Eye (tissue), 1 donor: ENCODE results near the gene PCDHA5.
"Not testable (repeated sequence)": the region's sequence is repeated elsewhere in the genome, so short reads cannot be mapped to it uniquely, and the experiment has no call there.

ENCODE experiments used
- DNase-seq: peaks from one replicate; pipeline ENCODE4 v3.0.0-alpha.2; 2015

Gene PCDHA5

DNA sequence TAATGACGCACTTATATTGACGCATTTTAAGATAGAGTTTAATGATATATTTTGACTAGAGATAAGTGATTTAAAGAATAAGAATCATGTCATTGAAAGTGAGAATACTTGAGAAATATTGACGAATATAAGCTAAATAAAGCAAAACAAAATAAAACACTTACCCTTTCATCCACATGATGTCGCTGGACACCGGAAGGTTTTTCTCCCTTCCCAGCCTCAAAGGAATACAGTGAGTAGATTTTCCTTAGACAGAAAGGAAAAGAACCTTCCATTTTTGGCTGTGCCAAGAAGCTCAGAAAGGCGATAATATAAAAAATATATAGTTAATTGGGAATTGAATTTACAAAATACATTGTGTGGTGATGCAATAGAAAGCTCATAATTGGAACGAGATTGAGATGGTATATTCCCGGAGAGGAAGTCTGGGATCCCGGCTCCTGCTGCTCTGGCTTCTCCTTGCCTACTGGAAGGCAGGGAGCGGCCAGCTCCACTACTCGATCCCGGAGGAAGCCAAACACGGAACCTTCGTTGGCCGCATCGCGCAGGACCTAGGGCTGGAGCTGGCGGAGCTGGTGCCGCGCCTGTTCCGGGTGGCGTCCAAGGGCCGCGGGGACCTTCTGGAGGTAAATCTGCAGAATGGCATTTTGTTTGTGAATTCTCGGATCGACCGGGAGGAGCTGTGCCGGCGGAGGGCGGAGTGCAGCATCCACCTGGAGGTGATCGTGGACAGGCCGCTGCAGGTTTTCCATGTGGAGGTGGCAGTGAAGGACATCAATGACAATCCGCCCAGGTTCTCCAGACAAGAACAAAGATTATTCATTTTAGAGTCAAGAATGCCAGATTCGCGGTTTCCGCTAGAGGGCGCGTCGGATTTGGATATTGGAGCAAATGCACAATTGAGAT, at the start of gene PCDHA5:
TSS of gene PCDHA5 (plus strand) at position 239 of the 906 bp plus-strand sequence.
- DNase-seq = peak; percentile 19

DNA sequence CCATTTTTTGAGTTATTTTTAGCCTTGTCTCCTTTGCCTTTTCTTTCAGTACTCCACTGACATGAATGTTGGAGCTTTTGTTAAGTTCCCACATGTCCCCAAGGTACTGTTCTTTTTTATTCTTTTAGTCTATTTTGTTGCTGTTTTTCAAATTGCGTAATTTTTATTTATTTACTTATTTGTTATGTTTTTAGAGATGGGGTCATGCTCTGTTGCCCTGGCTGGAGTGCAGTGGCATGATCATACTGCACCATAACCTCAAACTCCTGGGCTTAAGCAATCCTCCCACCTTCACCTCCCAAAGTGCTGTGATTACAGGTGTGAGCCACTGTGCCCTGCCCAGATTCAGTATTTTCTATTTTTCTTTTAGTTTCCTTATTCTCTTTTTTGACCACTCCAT, 40.9 kb upstream of the PCDHA5 start:
- no peak for DNase-seq

DNA sequence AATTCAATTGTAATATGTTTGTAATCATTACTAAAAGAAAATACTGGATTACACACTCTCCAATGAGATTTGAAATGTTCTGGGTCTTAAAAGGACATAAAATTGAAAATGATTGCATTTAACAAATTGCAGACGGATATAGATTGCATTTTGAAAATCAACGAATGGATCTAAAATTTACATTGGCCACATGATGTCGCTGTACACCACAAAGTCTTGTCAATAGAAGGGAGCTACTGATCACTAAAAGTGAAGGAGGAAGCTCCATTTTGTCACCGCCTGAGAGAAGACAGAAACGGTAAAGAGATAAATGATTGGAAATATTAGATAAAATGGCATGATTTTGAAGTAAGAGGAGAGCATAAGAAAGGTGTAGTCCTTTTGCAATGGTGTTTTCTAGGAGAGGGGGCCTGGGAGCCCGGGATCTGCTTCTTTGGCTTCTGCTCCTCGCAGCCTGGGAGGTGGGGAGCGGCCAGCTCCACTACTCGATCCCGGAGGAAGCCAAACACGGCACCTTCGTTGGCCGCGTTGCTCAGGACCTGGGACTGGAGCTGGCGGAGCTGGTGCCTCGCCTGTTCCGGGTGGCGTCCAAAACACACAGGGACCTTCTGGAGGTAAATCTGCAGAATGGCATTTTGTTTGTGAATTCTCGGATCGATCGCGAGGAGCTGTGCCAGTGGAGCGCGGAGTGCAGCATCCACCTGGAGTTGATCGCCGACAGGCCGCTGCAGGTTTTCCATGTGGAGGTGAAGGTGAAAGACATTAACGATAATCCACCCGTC, 35.3 kb upstream of the PCDHA5 start, which contains the start of gene PCDHA1:
TSS of gene PCDHA1 (plus strand) at position 236 of the 782 bp plus-strand sequence.
- no peak for DNase-seq

DNA sequence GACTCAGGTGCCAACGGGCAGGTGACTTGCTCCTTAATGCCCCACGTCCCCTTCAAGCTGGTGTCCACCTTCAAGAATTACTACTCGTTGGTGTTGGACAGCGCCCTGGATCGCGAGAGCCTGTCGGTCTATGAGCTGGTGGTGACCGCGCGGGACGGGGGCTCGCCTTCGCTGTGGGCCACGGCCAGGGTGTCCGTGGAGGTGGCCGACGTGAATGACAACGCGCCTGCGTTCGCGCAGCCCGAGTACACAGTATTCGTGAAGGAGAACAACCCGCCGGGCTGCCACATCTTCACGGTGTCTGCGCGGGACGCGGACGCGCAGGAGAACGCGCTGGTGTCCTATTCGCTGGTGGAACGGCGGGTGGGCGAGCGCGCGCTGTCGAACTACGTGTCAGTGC, 34.0 kb upstream of the PCDHA5 start:
- not testable (repeated sequence) for DNase-seq

DNA sequence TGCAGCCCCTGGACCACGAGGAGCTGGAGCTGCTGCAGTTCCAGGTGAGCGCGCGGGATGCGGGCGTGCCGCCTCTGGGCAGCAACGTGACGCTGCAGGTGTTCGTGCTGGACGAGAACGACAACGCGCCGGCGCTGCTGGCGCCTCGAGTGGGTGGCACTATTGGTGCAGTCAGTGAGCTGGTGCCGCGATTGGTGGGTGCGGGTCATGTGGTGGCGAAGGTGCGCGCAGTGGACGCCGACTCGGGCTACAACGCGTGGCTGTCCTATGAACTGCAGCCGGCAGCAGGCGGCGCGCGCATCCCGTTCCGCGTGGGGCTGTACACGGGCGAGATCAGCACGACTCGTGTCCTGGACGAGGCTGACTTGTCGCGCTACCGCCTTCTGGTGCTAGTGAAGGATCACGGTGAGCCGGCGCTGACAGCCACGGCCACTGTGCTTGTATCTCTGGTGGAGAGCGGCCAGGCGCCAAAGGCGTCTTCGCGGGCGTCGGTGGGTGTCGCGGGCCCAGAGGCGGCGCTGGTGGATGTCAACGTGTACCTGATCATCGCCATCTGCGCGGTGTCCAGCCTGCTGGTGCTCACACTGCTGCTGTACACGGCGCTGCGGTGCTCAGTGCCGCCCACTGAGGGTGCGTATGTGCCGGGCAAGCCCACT, 33.4 kb upstream of the PCDHA5 start:
- not testable (repeated sequence) for DNase-seq

DNA sequence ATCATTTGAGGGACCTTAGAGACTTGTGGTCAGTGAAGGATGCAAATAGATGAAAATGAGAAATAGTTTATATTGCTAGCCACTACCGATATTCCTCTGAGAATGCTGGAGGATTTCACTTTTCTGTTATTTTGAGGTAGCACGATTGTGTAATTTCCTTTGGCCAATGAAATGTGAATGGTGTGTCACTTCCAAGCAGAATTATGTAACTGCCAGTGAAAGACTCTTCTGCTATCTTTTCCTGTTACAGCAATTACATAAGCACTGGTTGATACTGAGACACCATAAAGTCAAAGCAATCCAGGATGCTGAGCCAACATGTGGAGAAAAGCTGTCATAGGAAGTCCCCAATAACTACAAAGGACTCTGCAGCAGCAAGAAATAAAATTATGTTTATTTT, 30.3 kb upstream of the PCDHA5 start:
- no peak for DNase-seq

DNA sequence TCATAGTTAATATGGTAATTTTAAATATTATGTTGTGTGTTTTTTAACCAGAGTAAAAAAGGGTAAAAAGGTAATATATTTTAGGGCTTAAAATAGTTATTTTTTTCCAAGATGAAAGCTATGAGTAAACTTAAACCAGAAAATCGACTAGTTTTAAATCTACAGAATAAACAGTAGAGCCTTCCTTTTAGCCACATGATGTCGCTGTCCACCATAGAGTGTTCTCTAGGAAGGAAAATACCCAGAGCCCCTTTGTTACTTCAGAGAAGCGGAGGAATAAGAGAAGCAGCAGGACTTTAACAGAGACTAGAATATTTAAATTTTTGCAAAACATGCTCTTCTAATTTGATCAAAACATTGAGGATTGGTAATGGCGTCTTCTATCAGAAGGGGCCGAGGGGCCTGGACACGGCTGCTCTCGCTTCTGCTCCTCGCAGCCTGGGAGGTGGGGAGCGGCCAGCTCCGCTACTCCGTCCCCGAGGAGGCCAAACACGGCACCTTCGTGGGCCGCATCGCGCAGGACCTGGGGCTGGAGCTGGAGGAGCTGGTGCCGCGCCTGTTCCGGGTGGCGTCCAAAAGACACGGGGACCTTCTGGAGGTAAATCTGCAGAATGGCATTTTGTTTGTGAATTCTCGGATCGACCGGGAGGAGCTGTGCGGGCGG, 26.7 kb upstream of the PCDHA5 start, which contains the start of gene PCDHA2:
TSS of gene PCDHA2 (plus strand) at position 258 of the 664 bp plus-strand sequence.
- DNase-seq = no peak

DNA sequence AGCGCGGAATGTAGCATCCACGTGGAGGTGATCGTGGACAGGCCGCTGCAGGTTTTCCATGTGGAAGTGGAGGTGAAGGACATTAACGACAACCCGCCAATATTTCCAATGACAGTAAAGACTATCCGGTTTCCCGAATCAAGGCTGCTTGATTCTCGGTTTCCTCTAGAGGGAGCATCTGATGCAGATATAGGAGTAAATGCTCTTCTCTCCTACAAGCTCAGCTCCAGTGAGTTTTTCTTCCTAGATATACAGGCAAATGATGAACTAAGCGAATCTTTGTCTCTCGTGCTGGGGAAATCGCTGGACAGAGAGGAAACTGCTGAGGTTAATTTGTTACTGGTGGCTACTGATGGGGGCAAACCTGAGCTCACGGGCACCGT, 26.2 kb upstream of the PCDHA5 start:
- no peak for DNase-seq

DNA sequence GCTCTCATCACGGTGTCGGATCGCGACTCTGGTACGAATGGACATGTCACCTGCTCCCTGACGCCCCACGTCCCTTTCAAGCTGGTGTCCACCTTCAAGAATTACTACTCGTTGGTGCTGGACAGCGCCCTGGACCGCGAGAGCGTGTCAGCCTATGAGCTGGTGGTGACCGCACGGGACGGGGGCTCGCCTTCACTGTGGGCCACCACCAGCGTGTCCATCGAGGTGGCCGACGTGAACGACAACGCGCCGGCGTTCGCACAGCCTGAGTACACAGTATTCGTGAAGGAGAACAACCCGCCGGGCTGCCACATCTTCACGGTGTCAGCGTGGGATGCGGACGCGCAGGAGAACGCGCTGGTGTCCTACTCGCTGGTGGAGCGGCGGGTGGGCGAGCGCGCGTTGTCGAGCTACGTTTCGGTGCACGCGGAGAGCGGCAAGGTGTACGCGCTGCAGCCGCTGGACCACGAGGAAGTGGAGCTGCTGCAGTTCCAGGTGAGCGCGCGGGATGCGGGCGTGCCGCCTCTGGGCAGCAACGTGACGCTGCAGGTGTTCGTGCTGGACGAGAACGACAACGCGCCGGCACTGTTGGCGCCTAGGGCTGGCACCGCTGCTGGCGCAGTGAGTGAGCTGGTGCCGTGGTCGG, 25.2 kb upstream of the PCDHA5 start:
- DNase-seq = not testable (repeated sequence)

DNA sequence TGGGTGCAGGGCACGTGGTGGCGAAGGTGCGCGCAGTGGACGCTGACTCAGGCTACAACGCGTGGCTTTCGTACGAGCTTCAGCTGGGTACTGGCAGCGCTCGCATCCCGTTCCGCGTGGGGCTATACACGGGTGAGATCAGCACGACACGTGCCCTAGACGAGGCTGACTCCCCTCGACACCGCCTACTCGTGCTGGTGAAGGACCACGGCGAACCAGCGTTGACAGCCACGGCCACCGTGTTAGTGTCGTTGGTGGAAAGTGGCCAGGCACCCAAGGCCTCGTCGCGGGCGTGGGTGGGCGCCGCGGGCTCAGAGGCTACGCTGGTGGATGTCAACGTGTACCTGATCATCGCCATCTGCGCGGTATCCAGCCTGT, 24.7 kb upstream of the PCDHA5 start:
- no peak for DNase-seq

DNA sequence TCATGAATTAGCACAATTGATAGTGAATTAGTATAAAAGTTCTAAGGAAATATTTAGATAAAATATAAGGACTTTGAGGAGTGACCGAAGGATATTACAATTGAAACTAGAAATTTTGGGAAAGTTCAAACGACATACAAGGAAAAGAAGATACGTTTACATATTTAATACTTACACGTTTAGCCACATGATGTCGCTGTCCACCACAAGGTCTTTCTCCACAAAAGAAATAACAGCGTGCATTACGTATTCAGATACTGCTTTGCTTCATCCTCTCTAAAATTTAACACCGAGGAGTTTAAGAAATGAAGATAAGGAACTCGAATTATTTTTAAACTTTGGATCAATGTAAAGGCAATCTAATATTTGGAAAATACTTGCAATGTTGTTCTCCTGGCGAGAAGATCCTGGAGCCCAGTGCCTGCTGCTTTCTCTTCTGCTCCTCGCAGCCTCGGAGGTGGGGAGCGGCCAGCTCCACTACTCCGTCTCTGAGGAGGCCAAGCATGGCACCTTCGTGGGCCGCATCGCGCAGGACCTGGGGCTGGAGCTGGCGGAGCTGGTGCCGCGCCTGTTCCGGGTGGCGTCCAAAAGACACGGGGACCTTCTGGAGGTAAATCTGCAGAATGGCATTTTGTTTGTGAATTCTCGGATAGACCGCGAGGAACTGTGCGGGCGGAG, 20.5 kb upstream of the PCDHA5 start, which contains the start of gene PCDHA3:
TSS of gene PCDHA3 (plus strand) at position 242 of the 678 bp plus-strand sequence.
- DNase-seq = peak; percentile 50

DNA sequence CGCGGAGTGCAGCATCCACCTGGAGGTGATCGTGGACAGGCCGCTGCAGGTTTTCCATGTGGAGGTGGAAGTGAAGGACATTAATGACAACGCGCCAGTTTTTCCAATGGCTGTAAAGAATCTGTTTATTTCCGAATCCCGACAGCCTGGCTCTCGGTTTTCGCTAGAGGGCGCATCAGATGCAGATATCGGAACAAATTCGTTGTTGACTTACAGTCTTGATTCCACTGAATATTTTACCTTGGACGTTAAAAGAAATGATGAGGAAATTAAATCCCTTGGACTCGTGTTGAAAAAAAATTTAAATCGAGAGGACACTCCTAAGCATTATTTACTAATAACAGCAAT, 19.9 kb upstream of the PCDHA5 start:
- DNase-seq = peak; percentile 2

DNA sequence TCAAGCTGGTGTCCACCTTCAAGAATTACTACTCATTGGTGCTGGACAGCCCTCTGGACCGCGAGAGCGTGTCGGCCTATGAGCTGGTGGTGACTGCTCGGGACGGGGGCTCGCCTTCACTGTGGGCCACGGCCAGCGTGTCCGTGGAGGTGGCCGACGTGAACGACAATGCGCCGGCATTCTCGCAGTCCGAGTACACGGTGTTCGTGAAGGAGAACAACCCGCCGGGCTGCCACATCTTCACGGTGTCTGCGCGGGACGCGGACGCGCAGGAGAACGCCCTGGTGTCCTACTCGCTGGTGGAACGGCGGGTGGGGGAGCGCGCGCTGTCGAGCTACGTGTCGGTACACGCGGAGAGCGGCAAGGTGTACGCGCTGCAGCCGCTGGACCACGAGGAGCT, 19.0 kb upstream of the PCDHA5 start:
- not testable (repeated sequence) for DNase-seq

DNA sequence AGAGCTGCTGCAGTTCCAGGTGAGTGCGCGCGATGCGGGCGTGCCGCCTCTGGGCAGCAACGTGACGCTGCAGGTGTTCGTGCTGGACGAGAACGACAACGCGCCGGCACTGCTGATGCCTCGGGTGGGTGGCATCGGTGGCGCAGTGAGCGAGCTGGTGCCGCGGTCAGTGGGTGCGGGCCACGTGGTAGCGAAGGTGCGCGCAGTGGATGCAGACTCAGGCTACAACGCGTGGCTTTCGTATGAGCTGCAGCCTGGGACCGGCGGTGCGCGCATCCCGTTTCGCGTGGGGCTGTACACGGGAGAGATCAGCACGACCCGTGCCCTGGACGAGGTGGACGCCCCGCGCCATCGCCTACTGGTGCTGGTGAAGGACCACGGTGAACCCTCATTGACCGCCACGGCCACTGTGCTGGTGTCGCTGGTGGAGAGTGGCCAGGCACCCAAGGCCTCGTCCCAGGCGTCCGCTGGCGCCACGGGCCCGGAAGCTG, 18.6 kb upstream of the PCDHA5 start:
- DNase-seq = no peak

DNA sequence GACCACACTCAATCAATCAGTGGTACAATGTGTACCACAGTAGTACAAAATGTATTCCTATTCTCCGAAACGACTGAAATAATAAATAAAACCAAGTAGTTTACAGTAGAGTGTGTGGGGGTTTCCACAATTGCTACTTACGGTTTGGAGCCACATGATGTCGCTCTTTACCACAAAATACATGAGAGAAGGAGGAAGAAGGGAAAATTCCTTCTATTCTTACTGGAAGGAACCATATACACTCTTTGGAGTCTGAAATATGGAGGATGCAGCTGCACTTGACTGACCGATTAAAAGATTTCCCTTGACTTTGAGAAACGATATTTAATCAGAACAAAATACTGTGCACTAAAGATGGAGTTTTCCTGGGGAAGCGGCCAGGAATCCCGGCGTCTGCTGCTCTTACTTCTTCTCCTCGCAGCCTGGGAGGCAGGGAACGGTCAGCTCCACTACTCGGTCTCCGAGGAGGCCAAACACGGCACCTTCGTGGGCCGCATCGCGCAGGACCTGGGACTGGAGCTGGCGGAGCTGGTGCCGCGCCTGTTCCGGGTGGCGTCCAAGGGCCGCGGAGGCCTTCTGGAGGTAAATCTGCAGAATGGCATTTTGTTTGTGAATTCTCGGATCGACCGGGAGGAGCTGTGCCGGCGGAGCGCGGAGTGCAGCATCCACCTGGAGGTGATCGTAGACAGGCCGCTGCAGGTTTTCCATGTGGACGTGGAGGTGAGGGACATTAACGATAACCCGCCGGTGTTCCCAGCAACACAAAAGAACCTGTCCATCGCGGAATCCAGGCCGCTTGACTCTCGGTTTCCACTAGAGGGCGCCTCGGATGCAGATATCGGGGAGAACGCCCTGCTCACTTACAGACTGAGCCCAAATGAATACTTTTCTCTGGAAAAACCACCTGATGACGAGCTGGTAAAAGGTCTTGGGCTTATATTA, 14.3 kb upstream of the PCDHA5 start, which contains the start of gene PCDHA4:
TSS of gene PCDHA4 (plus strand) at position 235 of the 942 bp plus-strand sequence.
- DNase-seq = peak; percentile 16

DNA sequence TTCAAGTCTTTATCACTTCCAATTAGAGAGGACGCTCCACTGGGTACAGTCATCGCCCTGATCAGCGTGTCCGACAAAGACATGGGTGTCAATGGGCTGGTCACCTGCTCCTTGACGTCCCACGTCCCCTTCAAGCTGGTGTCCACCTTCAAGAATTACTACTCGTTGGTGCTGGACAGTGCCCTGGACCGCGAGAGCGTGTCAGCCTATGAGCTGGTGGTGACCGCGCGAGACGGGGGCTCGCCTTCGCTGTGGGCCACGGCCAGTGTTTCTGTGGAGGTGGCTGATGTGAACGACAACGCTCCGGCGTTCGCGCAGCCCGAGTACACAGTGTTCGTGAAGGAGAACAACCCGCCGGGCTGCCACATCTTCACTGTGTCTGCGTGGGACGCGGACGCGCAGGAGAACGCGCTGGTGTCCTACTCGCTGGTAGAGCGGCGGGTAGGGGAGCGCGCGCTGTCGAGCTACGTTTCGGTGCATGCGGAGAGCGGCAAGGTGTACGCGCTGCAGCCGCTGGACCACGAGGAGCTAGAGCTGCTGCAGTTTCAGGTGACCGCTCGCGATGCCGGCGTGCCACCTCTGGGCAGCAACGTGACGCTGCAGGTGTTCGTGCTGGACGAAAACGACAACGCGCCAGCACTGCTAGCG, 13.0 kb upstream of the PCDHA5 start:
- not testable (repeated sequence) for DNase-seq

DNA sequence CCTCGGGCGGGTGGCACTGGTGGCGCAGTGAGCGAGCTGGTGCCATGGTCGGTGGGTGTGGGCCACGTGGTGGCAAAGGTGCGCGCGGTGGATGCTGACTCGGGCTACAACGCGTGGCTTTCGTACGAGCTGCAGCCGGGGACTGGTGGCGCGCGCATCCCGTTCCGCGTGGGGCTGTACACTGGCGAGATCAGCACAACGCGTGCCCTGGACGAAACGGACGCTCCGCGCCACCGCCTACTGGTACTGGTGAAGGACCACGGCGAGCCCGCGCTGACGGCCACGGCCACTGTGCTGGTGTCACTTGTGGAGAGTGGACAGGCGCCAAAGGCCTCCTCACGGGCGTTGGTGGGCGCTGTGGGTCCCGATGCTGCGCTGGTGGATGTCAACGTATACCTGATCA, 12.5 kb upstream of the PCDHA5 start:
- DNase-seq = no peak

DNA sequence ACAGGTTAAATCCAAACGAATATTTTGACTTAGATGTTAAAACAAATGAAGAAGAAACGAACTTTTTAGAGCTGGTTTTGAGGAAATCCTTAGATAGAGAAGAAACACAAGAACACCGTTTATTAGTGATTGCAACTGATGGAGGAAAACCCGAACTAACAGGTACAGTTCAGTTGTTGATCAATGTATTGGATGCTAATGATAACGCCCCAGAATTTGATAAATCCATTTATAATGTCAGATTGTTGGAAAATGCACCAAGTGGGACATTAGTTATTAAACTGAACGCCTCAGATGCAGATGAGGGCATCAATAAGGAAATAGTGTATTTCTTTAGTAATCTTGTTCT, 842 bp downstream of the PCDHA5 start:
- DNase-seq = no peak

DNA sequence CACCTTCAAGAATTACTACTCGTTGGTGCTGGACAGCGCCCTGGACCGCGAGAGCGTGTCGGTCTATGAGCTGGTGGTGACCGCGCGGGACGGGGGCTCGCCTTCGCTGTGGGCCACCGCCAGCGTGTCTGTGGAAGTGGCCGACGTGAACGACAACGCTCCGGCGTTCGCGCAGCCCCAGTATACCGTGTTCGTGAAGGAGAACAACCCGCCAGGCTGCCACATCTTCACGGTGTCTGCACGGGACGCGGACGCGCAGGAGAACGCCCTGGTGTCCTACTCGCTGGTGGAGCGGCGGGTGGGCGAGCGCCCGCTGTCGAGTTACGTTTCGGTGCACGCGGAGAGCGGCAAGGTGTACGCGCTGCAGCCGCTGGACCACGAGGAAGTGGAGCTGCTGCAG, 1.6 kb downstream of the PCDHA5 start:
- not testable (repeated sequence) for DNase-seq

DNA sequence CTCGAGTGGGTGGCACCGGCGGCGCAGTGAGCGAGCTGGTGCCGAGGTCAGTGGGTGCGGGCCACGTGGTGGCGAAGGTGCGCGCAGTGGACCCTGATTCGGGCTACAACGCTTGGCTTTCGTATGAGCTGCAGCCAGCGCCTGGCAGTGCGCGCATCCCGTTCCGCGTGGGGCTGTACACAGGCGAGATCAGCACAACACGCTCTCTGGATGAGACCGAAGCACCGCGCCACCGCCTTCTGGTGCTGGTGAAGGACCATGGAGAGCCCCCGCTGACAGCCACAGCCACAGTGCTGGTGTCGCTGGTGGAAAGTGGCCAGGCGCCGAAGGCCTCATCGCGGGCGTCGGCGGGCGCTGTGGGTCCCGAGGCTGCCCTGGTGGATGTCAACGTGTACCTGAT, 2.1 kb downstream of the PCDHA5 start:
- no peak for DNase-seq
